ENCODE measurements around the gene TACO1. TPM values are rescaled to one million over a fixed set of nuclear protein-coding genes. Genes with fewer than 3 reads are reported as not detected.

TACO1 gene
- total RNA-seq (10 to 100 TPM; 11.0 to 11.8 TPM), total RNA-seq (2.0 to 4.4 reads per million in 2 donors)

- peaks cover 8% of the 10 kb centered on the region for H3K36me3 Mint-ChIP-seq (ENCODE audit: low read depth)
- ATAC-seq: peak; percentile 90
- no peaks in the 10 kb centered on the region for H3K9me3 ChIP-seq (ENCODE audit: control insufficient read depth, low read length, poor library complexity, severe bottlenecking)
- no peaks in the 10 kb centered on the region for H3K27me3 Mint-ChIP-seq
- H3K4me1 Mint-ChIP-seq: peaks cover 30% of the 10 kb centered on the region
- peak; percentile 52 to 65 (median 52) for DNase-seq
- peak within 1 kb of the TSS; percentile 94 for H3K4me3 Mint-ChIP-seq
- H3K27ac Mint-ChIP-seq: peak within 1 kb of the TSS; percentile 93
Observed at GRCh38 chr17:63600569-63601438, at the start of gene TACO1. TACO1 (plus strand) TSS chr17:63600895; CDS start chr17:63601084, 189 bp downstream.

DNA sequence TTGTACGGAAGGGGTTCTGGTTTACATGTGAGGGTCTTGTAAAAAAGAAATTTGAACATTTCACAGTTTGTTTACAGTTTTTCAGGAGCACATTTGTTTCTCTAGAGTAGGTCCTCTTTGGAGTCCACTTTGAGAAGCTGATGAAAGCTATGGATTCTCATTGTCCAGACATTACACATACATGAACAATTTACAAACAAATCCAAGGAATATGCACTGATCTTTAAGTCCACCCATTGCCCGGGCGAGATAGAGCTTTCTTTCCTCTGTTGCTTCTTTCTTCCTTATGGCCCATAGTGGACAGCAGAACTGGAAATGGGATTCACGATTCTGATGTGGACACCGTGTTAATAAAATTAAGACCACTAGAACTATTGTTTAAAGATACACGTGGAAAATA, 48.5 kb upstream of the TACO1 start:
- ATAC-seq (no peak), DNase-seq (no peak)
- Mint-ChIP-seq H3K27me3 (no peaks in the 10 kb centered on the region), H3K36me3 (ENCODE audit: low read depth) (peaks cover 9% of the 10 kb centered on the region), H3K27ac (peak overlapping the region; percentile 97), H3K4me1 (peaks cover 41% of the 10 kb centered on the region), H3K4me3 (peak overlapping the region; percentile 96)
- H3K9me3 ChIP-seq (ENCODE audit: control insufficient read depth, low read length, poor library complexity, severe bottlenecking): no peaks in the 10 kb centered on the region

- peak overlapping the region; percentile 86 for H3K27ac Mint-ChIP-seq
- no peaks in the 10 kb centered on the region for H3K27me3 Mint-ChIP-seq
- peaks cover 6% of the 10 kb centered on the region for H3K36me3 Mint-ChIP-seq (ENCODE audit: low read depth)
- H3K4me1 Mint-ChIP-seq: peaks cover 55% of the 10 kb centered on the region
- H3K9me3 ChIP-seq (ENCODE audit: control insufficient read depth, low read length, poor library complexity, severe bottlenecking): no peaks in the 10 kb centered on the region
- DNase-seq (no peak), ATAC-seq (no peak)
- peak overlapping the region; percentile 67 for H3K4me3 Mint-ChIP-seq
Observed at GRCh38 chr17:63555500-63556156, 45.1 kb upstream of the TACO1 start.

- Mint-ChIP-seq H3K4me3 (peak overlapping the region; percentile 32), H3K27ac (peak overlapping the region; percentile 65), H3K4me1 (peaks cover 51% of the 10 kb centered on the region), H3K27me3 (no peaks in the 10 kb centered on the region), H3K36me3 (ENCODE audit: low read depth) (peaks cover 6% of the 10 kb centered on the region)
- no peaks in the 10 kb centered on the region for H3K9me3 ChIP-seq (ENCODE audit: control insufficient read depth, low read length, poor library complexity, severe bottlenecking)
- DNase-seq: no peak
- ATAC-seq: no peak
Observed at GRCh38 chr17:63557416-63557815, 43.3 kb upstream of the TACO1 start.

- Mint-ChIP-seq H3K27me3 (no peaks in the 10 kb centered on the region), H3K27ac (peak overlapping the region; percentile 8), H3K4me3 (no peak overlapping the region), H3K4me1 (peaks cover 54% of the 10 kb centered on the region), H3K36me3 (ENCODE audit: low read depth) (peaks cover 6% of the 10 kb centered on the region)
- DNase-seq (no peak), ATAC-seq (no peak)
- no peaks in the 10 kb centered on the region for H3K9me3 ChIP-seq (ENCODE audit: control insufficient read depth, low read length, poor library complexity, severe bottlenecking)
Observed at GRCh38 chr17:63558441-63558840, 42.3 kb upstream of the TACO1 start.

- Mint-ChIP-seq H3K27me3 (no peaks in the 10 kb centered on the region), H3K4me3 (no peak overlapping the region)
- ATAC-seq: no peak
Observed at GRCh38 chr17:63561819-63562218, 38.9 kb upstream of the TACO1 start.

DNA sequence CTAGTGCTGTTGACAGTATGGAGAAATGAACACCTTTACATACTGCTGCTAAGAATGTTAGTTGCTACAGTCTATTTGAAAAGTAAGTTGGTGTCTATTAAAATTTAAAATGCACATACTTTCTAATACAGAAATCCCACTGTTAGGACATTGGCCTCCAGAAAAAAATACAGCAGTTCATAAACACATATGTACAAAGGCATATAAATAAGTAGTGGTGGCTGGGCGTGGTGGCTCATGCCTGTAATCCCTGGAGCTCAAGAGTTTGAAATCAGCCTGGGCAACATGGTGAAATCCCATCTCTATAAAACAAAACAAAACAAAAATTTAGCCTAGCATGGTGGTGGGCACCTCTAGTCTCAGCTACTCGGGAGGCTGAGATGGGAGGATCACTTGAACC, 37.4 kb upstream of the TACO1 start:
- H3K9me3 ChIP-seq (ENCODE audit: control insufficient read depth, low read length, poor library complexity, severe bottlenecking): no peaks in the 10 kb centered on the region
- no peaks in the 10 kb centered on the region for H3K36me3 Mint-ChIP-seq (ENCODE audit: low read depth)
- DNase-seq (no peak), ATAC-seq (no peak)
- H3K4me3 Mint-ChIP-seq: no peak overlapping the region
- peaks cover 41% of the 10 kb centered on the region for H3K4me1 Mint-ChIP-seq
- H3K27ac Mint-ChIP-seq: no peak overlapping the region
- H3K27me3 Mint-ChIP-seq: no peaks in the 10 kb centered on the region

More at GRCh38 chr17:63561819-63562218, 38.9 kb upstream of the TACO1 start:
- H3K27ac Mint-ChIP-seq: peak overlapping the region; percentile 32
- peaks cover 45% of the 10 kb centered on the region for H3K4me1 Mint-ChIP-seq
- H3K9me3 ChIP-seq (ENCODE audit: control insufficient read depth, low read length, poor library complexity, severe bottlenecking): no peaks in the 10 kb centered on the region
- DNase-seq: no peak
- H3K36me3 Mint-ChIP-seq (ENCODE audit: low read depth): peaks cover 4% of the 10 kb centered on the region

DNA sequence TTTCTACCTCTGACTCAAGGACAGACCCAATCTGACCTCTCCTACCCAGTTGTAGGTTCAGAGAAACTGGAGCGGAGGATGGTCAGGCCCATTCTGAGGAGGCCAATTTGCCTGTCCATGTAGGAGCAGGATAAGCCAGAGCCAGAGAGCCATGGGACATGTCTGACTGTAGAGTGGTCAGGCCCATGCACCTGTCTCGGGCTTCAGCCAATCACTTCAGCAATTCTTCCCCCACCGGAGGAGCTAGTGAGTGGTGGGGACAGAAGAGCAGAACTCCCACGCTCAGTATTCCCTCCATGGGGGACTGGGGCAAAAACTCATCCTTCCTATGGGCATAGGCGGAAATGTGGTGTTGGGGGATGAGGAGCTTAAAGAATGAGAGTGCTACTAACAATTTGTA, 36.1 kb upstream of the TACO1 start:
- ATAC-seq (no peak), DNase-seq (no peak)
- H3K4me1 Mint-ChIP-seq: peaks cover 41% of the 10 kb centered on the region
- no peaks in the 10 kb centered on the region for H3K36me3 Mint-ChIP-seq (ENCODE audit: low read depth)
- H3K27me3 Mint-ChIP-seq: no peaks in the 10 kb centered on the region
- no peak overlapping the region for H3K27ac Mint-ChIP-seq
- H3K4me3 Mint-ChIP-seq: no peak overlapping the region
- H3K9me3 ChIP-seq (ENCODE audit: control insufficient read depth, low read length, poor library complexity, severe bottlenecking): no peaks in the 10 kb centered on the region

- DNase-seq (no peak), ATAC-seq (no peak)
- H3K9me3 ChIP-seq (ENCODE audit: control insufficient read depth, low read length, poor library complexity, severe bottlenecking): no peaks in the 10 kb centered on the region
- H3K36me3 Mint-ChIP-seq (ENCODE audit: low read depth): no peaks in the 10 kb centered on the region
- H3K4me1 Mint-ChIP-seq: peaks cover 46% of the 10 kb centered on the region
- H3K27me3 Mint-ChIP-seq: no peaks in the 10 kb centered on the region
- H3K4me3 Mint-ChIP-seq: no peak overlapping the region
- H3K27ac Mint-ChIP-seq: no peak overlapping the region
Observed at GRCh38 chr17:63567229-63567628, 33.5 kb upstream of the TACO1 start.

DNA sequence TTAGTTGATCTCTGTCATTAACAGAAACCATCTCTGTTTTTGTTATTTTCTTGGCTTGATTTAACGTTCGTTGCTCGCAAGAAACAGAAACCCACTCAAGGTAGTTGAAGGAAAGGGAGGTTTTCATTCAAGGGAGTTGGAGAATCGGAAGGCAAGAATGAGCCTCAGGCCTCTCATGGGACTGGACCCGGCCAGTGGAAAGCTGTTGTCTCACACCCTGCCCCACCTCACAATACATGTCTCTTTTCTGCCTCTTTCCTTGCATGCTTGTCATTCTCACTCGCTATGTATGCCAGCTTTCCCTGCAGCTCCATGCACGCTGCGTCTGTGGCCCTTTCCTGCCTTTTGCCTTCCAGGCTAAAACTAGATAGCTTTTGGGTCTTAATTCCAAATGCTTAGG, 32.1 kb upstream of the TACO1 start:
- ATAC-seq (no peak), DNase-seq (no peak)
- Mint-ChIP-seq H3K27ac (no peak overlapping the region), H3K27me3 (no peaks in the 10 kb centered on the region), H3K4me3 (no peak overlapping the region), H3K4me1 (peaks cover 39% of the 10 kb centered on the region), H3K36me3 (ENCODE audit: low read depth) (no peaks in the 10 kb centered on the region)
- H3K9me3 ChIP-seq (ENCODE audit: control insufficient read depth, low read length, poor library complexity, severe bottlenecking): no peaks in the 10 kb centered on the region

- no peaks in the 10 kb centered on the region for H3K9me3 ChIP-seq (ENCODE audit: control insufficient read depth, low read length, poor library complexity, severe bottlenecking)
- H3K27me3 Mint-ChIP-seq: no peaks in the 10 kb centered on the region
- ATAC-seq: no peak
- no peak for DNase-seq
- peaks cover 3% of the 10 kb centered on the region for H3K36me3 Mint-ChIP-seq (ENCODE audit: low read depth)
- H3K27ac Mint-ChIP-seq: peak overlapping the region; percentile 47
- H3K4me3 Mint-ChIP-seq: no peak overlapping the region
- peaks cover 40% of the 10 kb centered on the region for H3K4me1 Mint-ChIP-seq
Observed at GRCh38 chr17:63571632-63572310, 28.9 kb upstream of the TACO1 start.

- H3K36me3 Mint-ChIP-seq (ENCODE audit: low read depth): peaks cover 3% of the 10 kb centered on the region
- H3K4me1 Mint-ChIP-seq: peaks cover 37% of the 10 kb centered on the region
- H3K27me3 Mint-ChIP-seq: no peaks in the 10 kb centered on the region
- ATAC-seq (no peak), DNase-seq (no peak)
- H3K9me3 ChIP-seq (ENCODE audit: control insufficient read depth, low read length, poor library complexity, severe bottlenecking): no peaks in the 10 kb centered on the region
- H3K27ac Mint-ChIP-seq: peak overlapping the region; percentile 46
- no peak overlapping the region for H3K4me3 Mint-ChIP-seq
Observed at GRCh38 chr17:63573634-63574033, 27.1 kb upstream of the TACO1 start.

Measured in T-helper 17 cell (primary cell).